DMS79 (cell line): ENCODE measurements around the gene REV3L.
"Not testable (repeated sequence)": the region's sequence is repeated elsewhere in the genome, so short reads cannot be mapped to it uniquely, and the experiment has no call there.

ENCODE experiments used
- DNase-seq: peaks from one replicate; lab custom pipeline; 2025; lab: John Stamatoyannopoulos, UW

The REV3L gene

DNA sequence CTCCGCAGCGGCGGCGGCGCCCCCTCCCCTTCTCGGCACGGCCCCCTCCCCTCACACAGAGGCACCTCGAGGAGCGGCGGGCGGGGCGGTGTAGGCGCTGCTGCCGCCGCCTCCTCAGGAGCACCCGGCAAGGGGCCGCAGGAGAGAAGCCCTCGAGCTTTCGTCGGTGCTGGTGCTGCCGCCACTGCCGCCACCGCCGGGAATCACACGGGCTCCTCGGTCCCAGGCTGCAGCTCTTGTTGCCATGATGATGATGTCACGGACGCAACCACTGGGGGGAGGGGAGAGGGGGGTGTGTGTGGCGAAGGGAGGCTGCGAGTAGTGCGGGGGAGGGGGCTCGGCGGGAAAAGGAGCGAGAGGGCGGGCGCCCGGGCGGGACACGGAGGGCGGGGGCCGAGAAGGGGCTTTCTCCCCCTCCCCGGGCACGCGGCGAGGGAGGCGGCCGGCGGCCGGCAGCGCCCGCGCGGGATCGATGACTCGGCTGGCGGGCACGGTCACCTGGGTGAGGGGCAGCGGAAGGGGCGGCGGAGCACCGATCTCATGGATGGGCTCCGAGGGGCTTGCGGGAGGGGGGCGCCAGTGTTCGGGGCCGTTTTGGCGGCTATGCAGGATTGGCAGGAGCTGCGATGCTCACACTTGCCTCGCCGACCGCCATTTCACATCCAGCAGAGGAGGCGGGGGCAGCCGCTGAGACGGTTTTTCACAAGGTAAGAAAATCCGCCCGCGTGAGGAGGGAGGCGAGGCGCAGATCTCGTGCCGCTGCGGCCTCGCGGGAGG, at the start of gene REV3L:
Gene REV3L, minus strand, starts transcription at position 260 of the 777 bp plus-strand sequence. CDS start 330 bp downstream, outside the sequence.
- DNase-seq: peak; percentile 90

- DNase-seq: no peak
These were observed 48.2 kb upstream of the REV3L start for GRCh38 chr6:111531185-111531584.

DNA sequence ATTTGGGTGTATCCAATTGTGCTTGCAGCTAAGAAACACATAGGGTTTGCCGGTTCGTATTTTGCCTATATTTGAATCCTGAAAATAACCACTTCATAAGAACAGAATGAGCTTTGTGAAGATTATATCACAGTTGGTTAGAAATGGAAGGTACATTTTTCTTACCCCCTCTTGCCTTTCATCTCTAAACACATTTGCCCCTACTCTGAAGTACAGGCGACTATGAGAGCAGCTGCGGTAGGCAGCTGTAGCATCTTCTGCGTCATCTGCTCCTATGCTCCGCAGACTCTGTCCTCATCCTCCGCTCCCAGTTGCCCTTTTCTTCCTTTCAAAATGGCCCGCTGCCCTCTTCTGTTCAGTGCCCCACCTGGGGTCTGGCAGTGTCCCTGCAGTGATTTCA, 47.6 kb upstream of the REV3L start:
- DNase-seq: no peak

- DNase-seq: no peak
These were observed 47.2 kb upstream of the REV3L start for GRCh38 chr6:111530218-111530617.

- DNase-seq: no peak
These were observed 44.3 kb upstream of the REV3L start for GRCh38 chr6:111527367-111527766.

DNA sequence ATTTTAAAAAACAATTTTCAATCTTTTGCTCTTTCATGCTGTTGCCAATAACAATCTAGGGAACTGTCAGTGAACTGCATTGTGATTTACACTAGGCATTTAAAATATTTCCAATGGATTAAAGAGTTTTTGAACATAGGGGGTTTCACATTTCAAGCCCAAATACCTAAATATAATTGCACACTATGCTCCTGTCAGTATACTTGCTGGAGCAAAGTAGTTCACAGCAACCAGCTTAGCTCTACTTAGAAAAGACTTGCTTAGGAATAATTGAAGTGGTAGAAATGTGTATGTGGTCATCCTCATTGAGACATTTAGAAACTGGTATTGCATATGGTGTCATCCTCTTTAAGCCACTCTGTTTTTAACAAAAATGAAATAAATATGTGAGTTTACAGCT, 41.7 kb upstream of the REV3L start:
- DNase-seq: no peak

- DNase-seq: no peak
These were observed 41.2 kb upstream of the REV3L start for GRCh38 chr6:111524252-111524651.

DNA sequence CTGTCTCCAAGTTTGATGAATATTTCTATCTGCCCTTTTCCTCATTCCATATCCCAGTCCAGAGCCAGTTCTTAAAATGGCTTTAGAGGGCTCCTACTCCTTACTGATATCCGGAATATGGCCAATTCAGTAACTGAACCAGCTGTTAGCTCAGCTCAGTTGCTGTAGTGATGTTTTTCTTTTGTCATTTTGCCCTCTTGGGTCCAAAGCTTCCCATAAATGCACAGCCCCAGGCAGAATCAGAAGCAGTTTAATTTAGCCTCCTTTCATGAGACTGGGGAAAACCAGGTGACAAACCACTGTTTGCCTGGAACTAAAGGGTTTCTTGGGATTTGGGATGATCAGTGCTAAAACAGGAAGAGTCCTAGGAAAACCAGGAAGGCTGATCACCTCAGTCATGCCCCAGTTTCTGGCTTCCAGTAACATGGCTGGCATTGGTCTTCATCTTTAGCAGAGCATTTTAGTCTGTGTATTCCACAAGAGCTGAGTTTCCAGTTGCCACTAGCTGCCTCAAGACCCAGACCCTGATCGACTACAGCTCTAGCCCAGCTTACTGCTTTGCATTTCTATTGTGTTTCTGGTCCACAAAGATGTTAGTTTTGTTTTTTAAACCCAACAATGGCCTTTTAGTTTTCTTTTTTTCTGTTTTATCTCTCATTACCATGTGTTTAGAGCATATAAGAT, 40.6 kb upstream of the REV3L start:
- DNase-seq: no peak

DNA sequence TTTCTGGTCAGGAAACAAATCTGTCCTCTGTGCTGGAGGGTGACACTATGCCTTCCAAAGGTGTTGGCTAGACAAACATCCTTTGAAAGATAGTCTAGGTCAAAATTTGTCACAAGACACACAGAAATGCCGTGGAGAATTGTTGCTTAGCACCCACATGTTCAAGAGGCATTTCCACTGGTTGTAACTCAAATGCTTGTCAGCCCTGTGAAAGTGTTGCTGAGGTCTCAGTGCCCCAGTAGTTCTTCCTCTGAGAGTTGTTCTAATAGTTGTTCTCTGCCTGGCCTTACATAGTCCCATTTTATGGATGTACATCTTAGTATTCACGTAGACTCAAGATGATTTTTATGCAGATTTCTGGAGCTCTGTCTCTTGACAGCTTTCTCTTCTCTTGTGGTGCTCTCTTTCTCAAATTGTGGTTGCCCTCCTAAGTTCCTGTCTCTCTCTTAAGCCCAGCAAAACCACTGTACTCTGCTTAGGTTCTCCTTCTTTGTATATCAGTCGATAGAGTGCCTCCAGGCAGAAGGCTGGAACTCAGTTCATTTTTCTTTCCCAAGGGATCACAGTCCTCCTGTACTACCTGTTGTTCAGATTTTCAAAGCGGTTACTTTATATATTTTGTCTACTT, 39.5 kb upstream of the REV3L start:
- DNase-seq: no peak

GRCh38 chr6:111521497-111522270, 38.7 kb upstream of the REV3L start:
- DNase-seq: no peak

GRCh38 chr6:111520524-111520923, 37.5 kb upstream of the REV3L start:
- DNase-seq: no peak

- no peak for DNase-seq
These were observed 34.9 kb upstream of the REV3L start for GRCh38 chr6:111517965-111518364.

DNA sequence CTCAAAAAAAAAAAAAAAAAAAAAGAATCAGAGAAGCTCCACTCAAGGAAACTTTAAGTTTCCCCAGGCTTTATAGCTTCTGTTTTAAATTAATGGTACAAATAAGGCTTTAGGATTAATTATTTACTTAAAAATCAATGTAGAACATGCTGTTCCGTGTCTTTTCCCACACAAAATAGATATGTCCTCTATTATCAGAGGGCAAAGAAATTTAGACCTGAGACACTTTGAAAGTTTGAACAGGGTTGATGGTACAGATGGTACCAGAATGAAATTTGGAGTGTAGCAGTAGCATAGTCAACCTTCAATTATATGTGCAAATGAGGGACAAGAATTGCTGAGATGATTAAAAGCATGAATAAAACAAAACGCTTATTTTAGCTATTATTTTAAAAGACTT, 32.2 kb upstream of the REV3L start:
- DNase-seq: no peak

DNA sequence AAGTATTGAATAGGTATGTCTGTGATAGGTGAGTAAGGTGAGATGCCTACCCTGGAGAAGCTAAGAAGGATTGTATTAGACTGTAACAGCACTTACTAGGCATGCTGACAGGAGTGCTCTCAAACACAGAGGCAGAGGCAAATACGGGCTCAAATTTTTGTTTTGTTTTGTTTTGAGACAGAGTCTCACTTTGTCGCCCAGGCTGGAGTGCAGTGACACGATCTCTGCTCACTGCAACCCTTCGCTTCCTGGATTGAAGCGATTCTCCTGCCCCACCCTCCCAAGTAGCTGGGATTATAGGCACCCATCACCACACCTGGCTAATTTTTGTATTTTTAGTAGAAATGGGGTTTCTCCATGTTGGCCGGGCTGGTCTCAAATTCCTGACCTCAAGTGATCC, 31.5 kb upstream of the REV3L start:
- not testable (repeated sequence) for DNase-seq

DNA sequence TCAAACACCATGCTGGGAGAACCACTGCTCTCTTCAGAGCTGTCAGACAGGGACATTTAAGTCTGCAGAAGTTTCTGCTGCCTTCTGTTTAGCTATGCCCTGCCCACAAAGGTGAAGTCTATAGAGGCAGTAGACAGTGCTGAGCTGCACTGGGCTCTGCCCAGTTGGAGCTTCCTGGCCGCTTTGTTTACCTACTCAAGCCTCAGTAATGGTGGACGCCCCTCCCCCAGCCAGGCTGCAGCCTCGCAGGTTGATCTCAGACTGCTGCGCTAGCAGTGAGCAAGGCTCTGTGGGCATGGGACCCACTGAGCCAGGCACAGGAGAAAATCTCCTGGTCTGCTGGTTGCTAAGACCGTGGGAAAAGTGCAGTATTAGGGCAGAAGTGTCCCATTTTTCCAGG, 24.2 kb upstream of the REV3L start:
- DNase-seq: not testable (repeated sequence)

DNA sequence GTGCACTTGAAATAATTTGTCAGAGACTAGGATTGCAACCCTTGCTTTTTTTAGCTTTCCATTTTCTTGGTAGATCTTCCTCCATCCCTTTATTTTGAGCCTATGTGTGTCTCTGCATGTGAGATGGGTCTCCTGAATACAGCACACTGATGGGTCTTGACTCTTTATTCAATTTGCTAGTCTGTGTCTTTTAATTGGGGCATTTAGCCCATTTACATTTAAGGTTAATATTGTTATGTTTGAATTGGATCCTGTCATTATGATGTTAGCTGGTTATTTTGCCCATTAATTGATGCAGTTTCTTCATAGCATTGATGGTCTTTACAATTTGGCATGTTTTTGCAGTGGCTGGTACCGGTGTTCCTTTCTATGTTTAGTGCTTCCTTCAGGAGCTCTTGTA, 22.5 kb upstream of the REV3L start:
- DNase-seq: not testable (repeated sequence)

DNA sequence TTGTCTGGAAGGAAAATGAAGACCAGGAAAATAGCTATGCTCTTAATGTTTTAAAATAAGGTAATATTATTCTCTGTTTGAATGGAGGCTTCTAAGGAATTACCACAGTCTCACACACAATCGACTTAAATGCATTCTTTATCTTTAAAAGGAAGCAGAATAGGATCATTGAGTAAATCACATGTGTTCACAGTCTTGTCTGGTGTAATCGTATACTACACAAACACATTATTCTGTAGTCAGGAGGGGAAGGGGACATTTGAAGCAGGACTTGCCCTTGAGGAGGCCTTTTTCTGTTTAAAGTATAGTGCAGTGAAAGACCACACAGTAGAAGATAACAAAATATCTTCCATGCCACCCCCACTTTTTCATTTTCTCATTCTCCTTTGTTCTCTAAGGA, 20.6 kb upstream of the REV3L start:
- no peak for DNase-seq

DNA sequence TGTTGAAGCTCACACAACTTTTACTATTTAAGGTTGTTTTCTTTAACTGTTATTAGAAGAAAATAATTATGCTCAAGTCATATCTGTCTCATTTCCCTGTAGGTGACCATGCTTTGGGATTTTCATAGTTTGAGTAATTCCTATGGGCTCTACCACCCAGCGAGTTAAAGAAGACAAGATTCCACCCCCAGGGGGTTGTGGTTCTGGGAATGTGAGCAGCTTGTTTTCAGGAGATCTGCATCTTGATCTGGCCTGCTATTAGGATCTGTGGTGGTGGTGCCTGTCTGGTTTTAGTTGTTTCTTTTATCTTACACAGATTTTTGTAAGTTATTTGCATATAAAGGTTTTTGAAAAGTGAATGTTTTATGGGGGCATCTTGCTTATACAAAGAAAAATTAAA, 20.2 kb upstream of the REV3L start:
- no peak for DNase-seq

DNA sequence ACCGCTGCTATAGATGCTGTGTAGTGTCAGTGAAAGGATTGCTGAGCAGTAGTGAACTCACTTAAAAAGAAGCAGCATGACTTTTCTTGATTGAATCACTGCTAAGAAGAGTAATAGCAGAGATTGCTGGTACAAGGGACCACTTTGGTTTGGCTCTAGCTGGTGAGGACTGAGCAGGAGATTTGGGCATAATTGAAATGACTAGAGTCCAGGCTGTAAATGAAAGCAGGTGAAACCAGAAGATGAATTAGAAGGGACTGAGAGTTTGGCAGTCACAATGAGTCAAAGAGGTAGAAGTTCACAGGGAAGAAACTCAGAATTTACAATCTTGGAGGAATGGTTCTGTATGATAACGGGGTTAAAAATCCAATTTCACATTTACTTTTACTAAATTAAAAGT, 19.1 kb upstream of the REV3L start:
- DNase-seq: no peak

GRCh38 chr6:111499269-111499793, 16.3 kb upstream of the REV3L start:
- no peak for DNase-seq

DNA sequence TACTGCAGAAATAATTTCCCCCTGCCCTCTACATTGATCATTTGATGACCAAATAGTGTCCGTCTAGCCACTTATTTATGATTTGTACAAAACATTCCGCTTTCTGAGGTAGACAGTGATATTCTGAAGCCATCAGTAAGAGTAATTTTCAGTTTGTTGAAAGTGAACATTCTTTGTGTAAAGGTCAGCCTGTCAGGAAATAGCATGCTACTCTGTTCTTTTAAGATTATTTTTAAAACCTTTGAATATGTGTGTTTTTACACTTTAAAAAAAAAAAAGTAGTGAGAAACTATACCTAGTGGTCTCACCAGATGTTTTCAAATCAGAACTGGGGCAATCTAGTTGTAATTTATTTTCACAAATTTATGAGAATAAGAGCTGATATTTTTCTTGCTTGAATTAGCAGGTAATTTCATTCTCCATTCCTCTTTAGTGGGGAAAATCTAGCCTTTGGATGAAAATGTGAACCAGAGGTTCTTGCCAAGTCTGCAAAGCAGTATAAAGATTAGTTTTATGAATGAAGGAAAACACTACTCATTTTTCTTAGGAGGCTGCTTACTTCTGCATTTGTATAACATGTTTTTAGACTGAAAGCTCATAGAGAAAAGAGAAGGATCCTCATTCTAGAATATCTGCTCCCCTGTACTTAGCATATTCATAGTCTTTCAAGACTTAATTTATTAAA, 12.1 kb upstream of the REV3L start:
- DNase-seq: no peak

GRCh38 chr6:111492499-111492898, 9.5 kb upstream of the REV3L start:
- DNase-seq: no peak
